ENCODE results near the gene HEMK1.

DNA sequence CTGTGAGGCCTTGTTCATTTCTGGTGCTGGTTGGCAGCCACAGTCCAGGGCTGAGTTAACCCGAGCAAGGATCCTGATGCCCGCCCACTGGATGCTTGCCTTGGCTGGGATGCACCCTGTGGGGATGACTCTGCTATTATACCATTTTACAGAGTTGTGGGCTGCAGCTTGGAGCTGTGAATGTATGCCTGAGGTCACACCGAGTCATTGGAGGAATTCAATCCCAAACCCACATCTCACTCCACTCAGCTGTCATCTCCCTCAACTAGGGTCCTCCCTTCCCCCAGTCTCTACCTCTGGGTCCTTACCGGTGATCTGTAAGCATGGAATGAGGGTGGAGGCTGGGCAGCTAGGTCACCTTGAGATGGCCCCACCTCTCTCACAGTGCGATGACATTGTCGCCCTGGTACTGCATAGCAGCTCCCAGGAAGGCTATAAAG lies 69.8 kb downstream of the HEMK1 start:
- TF ChIP-seq POLR2A (IDR thresholded peaks at IDR 0.05) (no peak), EP300 (IDR thresholded peaks at IDR 0.05) (no peak)
- TF ChIP-seq, protein P1, sequence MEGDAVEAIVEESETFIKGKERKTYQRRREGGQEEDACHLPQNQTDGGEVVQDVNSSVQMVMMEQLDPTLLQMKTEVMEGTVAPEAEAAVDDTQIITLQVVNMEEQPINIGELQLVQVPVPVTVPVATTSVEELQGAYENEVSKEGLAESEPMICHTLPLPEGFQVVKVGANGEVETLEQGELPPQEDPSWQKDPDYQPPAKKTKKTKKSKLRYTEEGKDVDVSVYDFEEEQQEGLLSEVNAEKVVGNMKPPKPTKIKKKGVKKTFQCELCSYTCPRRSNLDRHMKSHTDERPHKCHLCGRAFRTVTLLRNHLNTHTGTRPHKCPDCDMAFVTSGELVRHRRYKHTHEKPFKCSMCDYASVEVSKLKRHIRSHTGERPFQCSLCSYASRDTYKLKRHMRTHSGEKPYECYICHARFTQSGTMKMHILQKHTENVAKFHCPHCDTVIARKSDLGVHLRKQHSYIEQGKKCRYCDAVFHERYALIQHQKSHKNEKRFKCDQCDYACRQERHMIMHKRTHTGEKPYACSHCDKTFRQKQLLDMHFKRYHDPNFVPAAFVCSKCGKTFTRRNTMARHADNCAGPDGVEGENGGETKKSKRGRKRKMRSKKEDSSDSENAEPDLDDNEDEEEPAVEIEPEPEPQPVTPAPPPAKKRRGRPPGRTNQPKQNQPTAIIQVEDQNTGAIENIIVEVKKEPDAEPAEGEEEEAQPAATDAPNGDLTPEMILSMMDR (IDR thresholded peaks at IDR 0.05) = no peak
